H1 (cell line): ENCODE results near the gene SPEF2. TPM values are rescaled to one million over a fixed set of nuclear protein-coding genes. Genes with fewer than 3 reads are reported as not detected.

Experiments used
- CREB1 ChIP-seq: IDR thresholded peaks from 2 replicates; pipeline ENCODE4 v1.6.1; 2012; ENCODE audit warnings: inconsistent platforms
- E2F6 ChIP-seq: IDR thresholded peaks from 2 replicates; pipeline ENCODE4 v1.6.1; 2012; ENCODE audit warnings: inconsistent platforms
- HDAC6 ChIP-seq: IDR thresholded peaks from one replicate; pipeline ENCODE4 v1.7.1; 2012; ENCODE audit warnings: low read depth, mild to moderate bottlenecking, inconsistent platforms, low read length, moderate library complexity
- JUND ChIP-seq: IDR thresholded peaks from 2 replicates; pipeline ENCODE4 v1.6.1; 2011; ENCODE audit warnings: mild to moderate bottlenecking, improper control_type of control experiment, low read length
- KDM4A ChIP-seq: IDR thresholded peaks from one replicate; pipeline ENCODE4 v1.7.1; 2012; ENCODE audit warnings: low read depth, mild to moderate bottlenecking, moderate library complexity, low read length, inconsistent platforms; ENCODE audit not compliant: severe bottlenecking
- POLR2AphosphoS5 ChIP-seq: IDR thresholded peaks from 2 replicates; pipeline ENCODE4 v1.6.1; 2011; ENCODE audit warnings: low read depth, low read length
- RAD21 ChIP-seq, 2 experiments: IDR thresholded peaks in 1 of 2; conservative IDR thresholded peaks in 1 of 2; 2 replicates each; pipeline ENCODE4 v1.6.1; 2011; ENCODE audit warnings: low read depth in 2 of 2, low read length in 2 of 2, improper control_type of control experiment in 1 of 2, inconsistent platforms in 1 of 2, mild to moderate bottlenecking in 1 of 2, moderate library complexity in 1 of 2
- SIN3A ChIP-seq, 2 experiments: IDR thresholded peaks in 1 of 2; conservative IDR thresholded peaks in 1 of 2; 2 replicates each; pipeline ENCODE4 v1.6.1; 2011 to 2012; ENCODE audit warnings: low read length in 2 of 2, improper control_type of control experiment in 1 of 2, low read depth in 1 of 2, mild to moderate bottlenecking in 1 of 2
- SP1 ChIP-seq: IDR thresholded peaks from 2 replicates; pipeline ENCODE4 v1.6.1; 2011; ENCODE audit warnings: low read depth, low read length
- SP4 ChIP-seq: IDR thresholded peaks from 2 replicates; pipeline ENCODE4 v1.6.1; 2012; ENCODE audit warnings: low read length, inconsistent platforms
- TCF12 ChIP-seq: IDR thresholded peaks from 2 replicates; pipeline ENCODE4 v1.6.1; 2011; ENCODE audit warnings: low read depth, mild to moderate bottlenecking, low read length
- polyA plus RNA-seq, 7 experiments: library from polyadenylated mRNA; depleted of rRNA in 3 of 7; stranded (reverse) in 5 of 7; unstranded in 2 of 7; fragments of >200 nt in 5 of 7; fragments of 200-250 nt in 2 of 7; gene quantifications; 1 replicate in 5 of 7; 2 replicates in 1 of 7; 4 replicates in 1 of 7; pipeline versions ENCODE4 v1.2.1 to v1.2.3, GENCODE V29; 2011 to 2013; ENCODE audit warnings: missing spikeins in 2 of 7, mixed read lengths in 2 of 7
- total RNA-seq: library from RNA; stranded (reverse); fragmentation: NEBNext Ultra II Directional; extraction: Animal tissue kit (Norgen Biotek cat#: 25700); gene quantifications from 2 replicates; pipeline ENCODE4 v1.2.1, GENCODE V29; 2021
- TF ChIP-seq, protein P1 (sequence below): IDR thresholded peaks from 2 replicates; pipeline ENCODE4 v1.6.1; 2011; ENCODE audit warnings: low read length, improper control_type of control experiment

SPEF2 gene
- total and polyA plus RNA-seq, 2 of the 8 experiments (the other 6 are each of a cell fraction or from before 2014, with no cell fraction given): 0.14 to 0.73 TPM

DNA sequence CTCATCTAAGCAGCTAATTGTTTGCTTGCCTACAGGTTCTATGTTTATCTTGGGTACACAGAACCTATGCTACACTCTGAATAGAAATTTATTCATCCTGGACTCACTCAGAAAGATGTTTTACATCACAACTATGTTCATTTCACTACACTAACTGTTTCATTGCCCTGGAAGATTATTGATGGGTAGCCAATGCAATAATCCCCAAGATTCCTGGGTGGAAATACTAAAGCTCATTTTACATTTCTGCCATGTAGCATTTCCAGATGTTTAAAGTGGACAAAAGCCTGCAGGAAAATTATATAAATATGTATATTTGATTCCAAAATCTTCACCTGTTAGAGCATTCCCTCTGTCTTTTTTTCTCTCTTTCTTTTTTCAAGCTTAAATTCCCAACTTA is 187.2 kb downstream of the SPEF2 start (continued):
- TF ChIP-seq, protein P1, sequence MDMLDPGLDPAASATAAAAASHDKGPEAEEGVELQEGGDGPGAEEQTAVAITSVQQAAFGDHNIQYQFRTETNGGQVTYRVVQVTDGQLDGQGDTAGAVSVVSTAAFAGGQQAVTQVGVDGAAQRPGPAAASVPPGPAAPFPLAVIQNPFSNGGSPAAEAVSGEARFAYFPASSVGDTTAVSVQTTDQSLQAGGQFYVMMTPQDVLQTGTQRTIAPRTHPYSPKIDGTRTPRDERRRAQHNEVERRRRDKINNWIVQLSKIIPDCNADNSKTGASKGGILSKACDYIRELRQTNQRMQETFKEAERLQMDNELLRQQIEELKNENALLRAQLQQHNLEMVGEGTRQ: no peak
- no peak for TF ChIP-seq SIN3A (conservative IDR thresholded peaks at IDR 0.05 in 1 of 2, IDR thresholded peaks at IDR 0.05 in 1 of 2; ENCODE audit: low read depth in 1 of 2, low read length in 2 of 2)
- no peak for TF ChIP-seq KDM4A
- no peak for TF ChIP-seq E2F6
- no peak for TF ChIP-seq JUND
- TF ChIP-seq HDAC6: no peak
- TF ChIP-seq TCF12: no peak
- no peak for TF ChIP-seq POLR2AphosphoS5
- TF ChIP-seq SP1: no peak
- no peak for TF ChIP-seq SP4
- TF ChIP-seq RAD21 (IDR thresholded peaks at IDR 0.05 in 1 of 2, conservative IDR thresholded peaks at IDR 0.05 in 1 of 2; ENCODE audit: low read depth in 2 of 2, low read length in 2 of 2): no peak
- no peak for TF ChIP-seq CREB1
- TF ChIP-seq, all 59 proteins: peak for 0
